Naive thymus-derived CD4-positive, alpha-beta T cell (primary cell): ENCODE data around the gene LSAMP. TPM values are rescaled to one million over a fixed set of nuclear protein-coding genes. Genes with fewer than 3 reads are reported as not detected.
"Not testable (repeated sequence)": the region's sequence is repeated elsewhere in the genome, so short reads cannot be mapped to it uniquely, and the experiment has no call there.

ENCODE experiments used
- ATAC-seq: fragments of 150-1000 bp; cut with Tn5 transposase; 2 replicates; pipeline ENCODE4 v1.10.0; 2021; ENCODE audit warnings: mild to moderate bottlenecking, moderate library complexity
- CTCF ChIA-PET: fragments of 350-600 bp; sonication (Branson Sonifier 250); formaldehyde crosslinking; loops from one replicate; lab custom pipeline; 2021; ENCODE audit warnings: antibody characterized with exemption; lab: Charles Lee
- POLR2A ChIA-PET: fragments of 350-600 bp; sonication (Branson Sonifier 250); formaldehyde crosslinking; loops from one replicate; lab custom pipeline; 2021; ENCODE audit warnings: antibody characterized with exemption, inconsistent platforms; lab: Charles Lee
- DNase-seq, 9 donors: peaks; one replicate each; pipeline versions ENCODE4 v3.0.0 to v3.0.0-alpha.2; 2020 to 2022; ENCODE audit warnings: mixed read lengths in 1 of 9
- H3K27ac ChIP-seq: one replicate; pipeline ENCODE4 v1.7.0; 2013; ENCODE audit warnings: mild to moderate bottlenecking, low read depth, low read length, moderate library complexity
- H3K27me3 ChIP-seq, 2 donors: one replicate each; pipeline ENCODE4 v1.7.0; 2013; ENCODE audit warnings: low read length in 2 of 2, mild to moderate bottlenecking in 2 of 2, moderate library complexity in 2 of 2; ENCODE audit not compliant: control insufficient read depth in 2 of 2, insufficient read depth in 2 of 2
- H3K36me3 ChIP-seq, 3 experiments: 1 replicate in 2 of 3; 2 replicates in 1 of 3; pipeline ENCODE4 v1.7.0; 2013; ENCODE audit warnings: low read length in 3 of 3, mild to moderate bottlenecking in 3 of 3, moderate library complexity in 1 of 3; ENCODE audit not compliant: insufficient read depth in 3 of 3, control insufficient read depth in 2 of 3
- H3K4me1 ChIP-seq, 2 donors: one replicate each; pipeline ENCODE4 v1.7.0; 2013; ENCODE audit warnings: low read length in 2 of 2, mild to moderate bottlenecking in 2 of 2, moderate library complexity in 1 of 2; ENCODE audit not compliant: control insufficient read depth in 2 of 2, insufficient read depth in 2 of 2
- H3K4me3 ChIP-seq: 2 replicates; pipeline ENCODE4 v1.7.0; 2013; ENCODE audit warnings: mild to moderate bottlenecking, low read length
- H3K9me3 ChIP-seq, 3 experiments: 1 replicate in 2 of 3; 2 replicates in 1 of 3; pipeline ENCODE4 v1.7.0; 2013; ENCODE audit warnings: low read length in 3 of 3; ENCODE audit not compliant: control insufficient read depth in 2 of 3
- H3K27ac Mint-ChIP-seq, 9 donors: one replicate each; pipeline ENCODE4 v1.8.0; 2020 to 2022; ENCODE audit warnings: mixed read lengths in 9 of 9, mild to moderate bottlenecking in 8 of 9, moderate library complexity in 5 of 9, inconsistent platforms in 2 of 9
- H3K27me3 Mint-ChIP-seq, 5 donors: one replicate each; pipeline ENCODE4 v1.8.0; 2021 to 2022; ENCODE audit warnings: mixed read lengths in 5 of 5, mild to moderate bottlenecking in 1 of 5
- H3K36me3 Mint-ChIP-seq, 5 donors: one replicate each; pipeline ENCODE4 v1.8.0; 2020 to 2022; ENCODE audit warnings: mixed read lengths in 5 of 5, mild to moderate bottlenecking in 3 of 5, inconsistent platforms in 1 of 5
- H3K4me1 Mint-ChIP-seq, 7 donors: one replicate each; pipeline ENCODE4 v1.8.0; 2020 to 2022; ENCODE audit warnings: mixed read lengths in 7 of 7, mild to moderate bottlenecking in 3 of 7, inconsistent platforms in 1 of 7
- H3K4me3 Mint-ChIP-seq, 10 donors: one replicate each; pipeline ENCODE4 v1.8.0; 2020 to 2022; ENCODE audit warnings: mild to moderate bottlenecking in 10 of 10, mixed read lengths in 10 of 10, moderate library complexity in 6 of 10, inconsistent platforms in 2 of 10
- H3K9me3 Mint-ChIP-seq, 11 donors: one replicate each; pipeline ENCODE4 v1.8.0; 2020 to 2022; ENCODE audit warnings: mixed read lengths in 11 of 11, mild to moderate bottlenecking in 4 of 11, inconsistent platforms in 1 of 11, moderate library complexity in 1 of 11
- intact Hi-C, 2 donors: fragments of 100-400 bp; cut with micrococcal nuclease; formaldehyde crosslinking; loops; one replicate each; pipeline ENCODE4 v1.15.1; 2023
- polyA plus RNA-seq, 2 donors: library from polyadenylated mRNA; unstranded; fragments of 300-500 nt; fragmentation: Illumina TruSeq; gene quantifications; one replicate each; pipeline ENCODE4 v1.2.3, GENCODE V29; 2021
- total RNA-seq, 6 experiments: library from RNA in 5 of 6; stranded (reverse) in 5 of 6; gene quantifications; 1 replicate in 5 of 6; 2 replicates in 1 of 6; pipeline ENCODE4 v1.2.3 and lab custom pipeline; 2021 to 2026

The LSAMP gene
- total and polyA plus RNA-seq, 7 experiments from 2014 or later = not detected

DNA sequence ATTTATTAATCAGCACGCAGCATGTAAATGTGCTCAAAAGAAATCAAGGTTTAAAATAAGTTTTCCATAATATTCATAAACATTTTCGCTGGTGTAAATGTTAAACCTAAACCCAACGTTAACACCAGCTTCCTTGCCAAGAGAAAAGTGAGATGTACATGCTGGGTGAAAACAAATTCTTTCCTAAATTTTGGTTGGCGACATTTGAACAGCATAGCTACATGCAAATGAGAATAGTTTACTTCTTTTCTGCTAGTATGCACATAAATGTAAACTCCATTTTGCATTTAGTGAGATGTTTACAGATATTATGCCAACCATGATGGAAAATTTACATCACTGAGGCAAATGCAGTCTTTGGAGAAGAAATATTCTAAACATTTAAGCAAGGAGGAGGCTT is 639.8 kb downstream of the LSAMP start:
- ATAC-seq (no peak), DNase-seq (no peak)
- no peaks in the 10 kb centered on the region for H3K9me3 ChIP-seq
- intact Hi-C loops = no loop called here
- H3K4me3 Mint-ChIP-seq = no peak overlapping the region
- H3K4me1 Mint-ChIP-seq = peaks cover 0 to 3% (median 0%) of the 10 kb centered on the region in 7 donors
- CTCF ChIA-PET = no interaction called here
- H3K4me3 ChIP-seq = no peak overlapping the region
- no peak overlapping the region for H3K27ac Mint-ChIP-seq
- peaks cover 14 to 56% (median 51%) of the 10 kb centered on the region in 5 donors for H3K27me3 Mint-ChIP-seq
- POLR2A ChIA-PET = no interaction called here
- H3K36me3 Mint-ChIP-seq = no peaks in the 10 kb centered on the region
- H3K4me1 ChIP-seq = no peaks in the 10 kb centered on the region
- no peaks in the 10 kb centered on the region for H3K36me3 ChIP-seq
- no peak overlapping the region for H3K27ac ChIP-seq
- H3K27me3 ChIP-seq = no peaks in the 10 kb centered on the region
- H3K9me3 Mint-ChIP-seq = no peaks in the 10 kb centered on the region

- H3K4me1 ChIP-seq = no peaks in the 10 kb centered on the region
- Mint-ChIP-seq H3K4me3 (no peak overlapping the region), H3K27ac (no peak overlapping the region), H3K9me3 (no peaks in the 10 kb centered on the region), H3K36me3 (no peaks in the 10 kb centered on the region), H3K4me1 (peaks cover 0 to 3% (median 0%) of the 10 kb centered on the region in 7 donors), H3K27me3 (peaks cover 14 to 52% (median 50%) of the 10 kb centered on the region in 5 donors)
- ChIA-PET CTCF (no interaction called here), POLR2A (no interaction called here)
- ATAC-seq = no peak
- no peaks in the 10 kb centered on the region for H3K36me3 ChIP-seq
- H3K9me3 ChIP-seq = no peaks in the 10 kb centered on the region
- no peaks in the 10 kb centered on the region for H3K27me3 ChIP-seq
- intact Hi-C loops = no loop called here
- no peak for DNase-seq
- no peak overlapping the region for H3K27ac ChIP-seq
- no peak overlapping the region for H3K4me3 ChIP-seq
Measured at GRCh38 chr3:115804713-115805119, 640.6 kb downstream of the LSAMP start.

GRCh38 chr3:115804200-115804599 is 641.1 kb downstream of the LSAMP start:
- H3K36me3 ChIP-seq = no peaks in the 10 kb centered on the region
- CTCF ChIA-PET = no interaction called here
- Mint-ChIP-seq H3K9me3 (no peaks in the 10 kb centered on the region), H3K27ac (no peak overlapping the region), H3K4me3 (no peak overlapping the region), H3K36me3 (no peaks in the 10 kb centered on the region), H3K27me3 (peaks cover 14 to 47% (median 45%) of the 10 kb centered on the region in 5 donors), H3K4me1 (peaks cover 0 to 3% (median 0%) of the 10 kb centered on the region in 7 donors)
- H3K9me3 ChIP-seq = no peaks in the 10 kb centered on the region
- ATAC-seq (no peak), DNase-seq (no peak)
- H3K4me1 ChIP-seq = no peaks in the 10 kb centered on the region
- no peak overlapping the region for H3K4me3 ChIP-seq
- POLR2A ChIA-PET = no interaction called here
- no peaks in the 10 kb centered on the region for H3K27me3 ChIP-seq
- intact Hi-C loops = no loop called here
- no peak overlapping the region for H3K27ac ChIP-seq

DNA sequence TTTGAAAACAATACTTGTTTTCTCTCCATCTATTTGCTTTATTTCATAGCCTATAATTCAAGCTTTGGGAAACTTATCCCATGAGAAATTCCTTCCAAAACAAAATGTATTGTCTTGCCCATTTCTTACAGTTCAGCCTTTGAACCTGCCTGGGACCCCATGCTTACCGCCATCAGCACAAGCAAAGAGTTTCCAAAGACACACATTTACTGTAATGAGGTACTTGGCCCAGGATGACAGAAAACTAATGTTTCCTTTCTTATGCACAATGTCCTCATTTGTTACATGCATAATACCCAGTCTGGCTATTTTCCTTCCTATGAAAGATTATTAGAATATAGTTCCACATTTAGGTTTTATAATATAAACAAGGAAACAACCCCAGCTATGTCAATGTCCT is 641.6 kb downstream of the LSAMP start:
- intact Hi-C loops = no loop called here
- Histone ChIP-seq H3K36me3 (no peaks in the 10 kb centered on the region), H3K4me1 (no peaks in the 10 kb centered on the region), H3K27ac (no peak overlapping the region), H3K27me3 (no peaks in the 10 kb centered on the region), H3K9me3 (no peaks in the 10 kb centered on the region), H3K4me3 (no peak overlapping the region)
- DNase-seq (no peak), ATAC-seq (no peak)
- ChIA-PET CTCF (no interaction called here), POLR2A (no interaction called here)
- Mint-ChIP-seq H3K9me3 (no peaks in the 10 kb centered on the region), H3K36me3 (no peaks in the 10 kb centered on the region), H3K4me1 (peaks cover 0 to 3% (median 0%) of the 10 kb centered on the region in 7 donors), H3K4me3 (no peak overlapping the region), H3K27me3 (peaks cover 14 to 44% (median 40%) of the 10 kb centered on the region in 5 donors), H3K27ac (no peak overlapping the region)

DNA sequence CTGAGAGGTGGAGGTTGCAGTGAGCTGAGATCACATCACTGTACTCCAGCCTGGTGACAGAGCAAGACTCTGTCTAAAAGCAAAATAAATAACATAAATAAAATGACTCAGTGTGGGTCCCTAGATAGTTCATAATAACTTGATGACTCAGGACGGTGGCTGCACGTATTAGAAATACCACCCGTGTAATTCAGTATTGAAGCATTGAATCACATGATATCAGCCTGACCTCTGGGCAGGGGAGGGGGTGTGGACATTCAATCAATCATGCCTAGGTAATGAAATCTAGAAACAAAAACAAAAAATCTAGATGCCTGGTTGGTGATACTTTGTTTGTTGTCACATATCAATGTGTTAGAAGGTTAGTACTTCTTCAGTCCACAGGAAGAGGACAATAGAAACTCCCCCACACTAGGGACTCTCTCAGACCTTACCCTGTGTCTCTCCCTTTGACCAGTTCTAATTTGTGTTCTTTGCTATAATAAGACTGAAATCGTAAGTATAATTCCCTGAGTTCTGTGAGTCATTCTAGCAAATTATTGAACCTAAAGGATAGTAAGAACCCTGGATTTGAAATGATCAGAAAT is 644.7 kb downstream of the LSAMP start:
- Histone ChIP-seq H3K27me3 (no peaks in the 10 kb centered on the region), H3K4me3 (no peak overlapping the region), H3K36me3 (no peaks in the 10 kb centered on the region), H3K27ac (no peak overlapping the region), H3K9me3 (no peaks in the 10 kb centered on the region), H3K4me1 (no peaks in the 10 kb centered on the region)
- Mint-ChIP-seq H3K36me3 (no peaks in the 10 kb centered on the region), H3K27ac (no peak overlapping the region), H3K4me1 (peaks cover 0 to 3% (median 0%) of the 10 kb centered on the region in 7 donors), H3K4me3 (no peak overlapping the region), H3K27me3 (peaks cover 13 to 37% (median 28%) of the 10 kb centered on the region in 5 donors), H3K9me3 (no peaks in the 10 kb centered on the region)
- ChIA-PET CTCF (no interaction called here), POLR2A (interaction anchor here (0.7 kb wide), 1 partner anchor 827 kb away, joined by 3 read pairs; no protein-coding TSS in a partner anchor)
- no peak for ATAC-seq
- intact Hi-C loops = no loop called here
- DNase-seq = no peak

DNA sequence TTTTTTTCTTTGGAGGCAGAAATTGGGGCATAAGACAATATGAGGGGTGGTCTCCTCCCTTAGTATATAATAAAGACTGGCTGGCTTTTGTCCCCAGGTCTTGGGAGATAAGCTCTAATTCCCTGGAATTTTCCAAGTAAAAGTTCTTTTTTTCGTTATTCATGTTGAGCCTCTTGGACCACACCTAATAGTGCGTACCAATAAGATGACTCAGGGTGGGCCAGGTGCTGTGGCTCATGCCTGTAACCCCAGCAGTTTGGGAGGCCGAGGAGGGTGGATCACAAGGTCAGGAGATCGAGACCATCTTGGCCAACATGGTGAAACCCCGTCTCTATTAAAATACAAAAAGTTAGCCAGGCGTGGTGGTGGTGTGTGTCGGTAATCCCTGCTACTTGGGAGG is 645.2 kb downstream of the LSAMP start:
- POLR2A ChIA-PET, H3K4me3 Mint-ChIP-seq, H3K27me3 ChIP-seq, H3K9me3 Mint-ChIP-seq, DNase-seq, H3K27ac Mint-ChIP-seq, H3K36me3 ChIP-seq, intact Hi-C loops, H3K9me3 ChIP-seq, H3K4me3 ChIP-seq, H3K4me1 Mint-ChIP-seq, H3K27ac ChIP-seq, H3K4me1 ChIP-seq, H3K36me3 Mint-ChIP-seq, ATAC-seq, CTCF ChIA-PET: not testable (repeated sequence)
- peaks cover 10 to 37% (median 28%) of the 10 kb centered on the region in 5 donors for H3K27me3 Mint-ChIP-seq
